ENCODE data around the gene CPNE2. TPM values are rescaled to one million over a fixed set of nuclear protein-coding genes. Genes with fewer than 3 reads are reported as not detected.

The CPNE2 gene
- total and polyA plus RNA-seq, 2 of the 8 experiments (the other 6 are each of a cell fraction or from before 2014, with no cell fraction given), result 10.6 to 39.5 TPM

- no peak overlapping the region for H2AFZ ChIP-seq (ENCODE audit: low read length)
- ChIA-PET POLR2A (ENCODE audit: partially characterized antibody) (no interaction called here), CTCF (ENCODE audit: partially characterized antibody) (interaction anchor here (0.7 to 2.5 kb wide), 4 partner anchors 16 to 1214 kb away, joined by 3 to 11 read pairs (median 6); partner anchors contain the start of gene CPNE2)
- H3K27me3 ChIP-seq (replicated peaks in 1 of 4; ENCODE audit: control insufficient read depth in 3 of 4, extremely low read depth in 1 of 4, insufficient read depth in 3 of 4, low read length in 3 of 4), result no peaks in the 10 kb centered on the region
- no peaks in the 10 kb centered on the region for H3K36me3 ChIP-seq (ENCODE audit: control insufficient read depth in 2 of 4, insufficient read depth in 4 of 4, low read length in 3 of 4)
- no peak overlapping the region for H2AK5ac ChIP-seq (ENCODE audit: low read depth, low read length)
- no peak for DNase-seq (ENCODE audit: low read depth in 1 of 2, low spot score in 2 of 2)
- H3K18ac ChIP-seq (ENCODE audit: extremely low read depth, low read length), result no peak overlapping the region; the same call in none of the 2 replicates
- no peak for FAIRE-seq
- 0 out of 2 replicates have a peak overlapping the region, but pooled peaks have one; percentile 24 for H2BK5ac ChIP-seq (ENCODE audit: low read depth, low read length)
- no peak overlapping the region for H2BK15ac ChIP-seq (ENCODE audit: low read length)
- H3K79me1 ChIP-seq (ENCODE audit: low read depth, low read length), result no peaks in the 10 kb centered on the region
- no peak for TF ChIP-seq CEBPB (IDR thresholded peaks at IDR 0.05; ENCODE audit: low read depth, low read length)
- H3K23me2 ChIP-seq (ENCODE audit: low read depth, low read length), result peaks cover 2% of the 10 kb centered on the region; the same call in 1 of the 2 replicates
- H3K4me3 ChIP-seq (ENCODE audit: extremely low read depth in 1 of 4, insufficient read depth in 2 of 4, low read depth in 3 of 4, low read length in 4 of 4), result no peak overlapping the region
- 0 out of 2 replicates have a peak overlapping the region, but pooled peaks have one; percentile 48 for H2BK20ac ChIP-seq (ENCODE audit: low read length)
- no peaks in the 10 kb centered on the region for H3K9me3 ChIP-seq (ENCODE audit: insufficient read depth in 2 of 2, low read depth in 1 of 2, low read length in 1 of 2)
- no peak overlapping the region for H3K23ac ChIP-seq (ENCODE audit: insufficient read length)
- no peak overlapping the region for H4K91ac ChIP-seq (replicated peaks; ENCODE audit: insufficient read length, low read length)
- H2BK12ac ChIP-seq (ENCODE audit: low read depth, low read length), result peak overlapping the region; percentile 50; the same call in 1 of the 2 replicates
- peak overlapping the region; percentile 20; the same call in 1 of the 2 replicates for H4K8ac ChIP-seq (ENCODE audit: extremely low read depth, insufficient read depth, low read length)
- no peak overlapping the region for H2BK120ac ChIP-seq (replicated peaks; ENCODE audit: low read depth, low read length)
- H3K4me2 ChIP-seq (ENCODE audit: insufficient read depth in 1 of 2, low read depth in 2 of 2, low read length in 2 of 2), result peak overlapping the region in 1 of 2 experiments; percentile 2; a peak in 1 of 4 replicates
- no peak overlapping the region for H3K56ac ChIP-seq (replicated peaks; ENCODE audit: insufficient read length, low read depth, low read length)
- 78% methylated on average over 20 of the region's 25 CpGs; no CpG with 5 or more reads in 1 of the 2 experiments for WGBS, 2 experiments (ENCODE audit: extremely low coverage in 1 of 2, insufficient coverage in 1 of 2, insufficient read length in 1 of 2, insufficient replicate concordance in 2 of 2, low coverage in 1 of 2, low lambda C conversion rate in 2 of 2, missing lambda C conversion rate in 1 of 2)
- peaks cover 0 to 13% (median 4%) of the 10 kb centered on the region in 4 experiments; a peak in 4 of 7 replicates for H3K4me1 ChIP-seq (replicated peaks in 1 of 4; ENCODE audit: control insufficient read depth in 3 of 4, insufficient read depth in 4 of 4, low read length in 3 of 4)
- no peak overlapping the region for H3K4ac ChIP-seq (replicated peaks; ENCODE audit: insufficient read length, low read depth, low read length)
- H3K14ac ChIP-seq (ENCODE audit: insufficient read length), result no peak overlapping the region
- H3K27ac ChIP-seq (ENCODE audit: low read depth, low read length), result no peak overlapping the region
- H4K5ac ChIP-seq (ENCODE audit: insufficient read length, low read depth, low read length), result no peak overlapping the region
- H4K20me1 ChIP-seq (replicated peaks in 1 of 2; ENCODE audit: control insufficient read depth in 1 of 2, insufficient read depth in 2 of 2, low read length in 2 of 2), result peaks cover 0 to 1% of the 10 kb centered on the region in 2 experiments
- H3K79me2 ChIP-seq (ENCODE audit: control insufficient read depth in 1 of 2, insufficient read depth in 2 of 2, low read length in 2 of 2), result no peaks in the 10 kb centered on the region
- H3K9ac ChIP-seq (replicated peaks in 1 of 4; ENCODE audit: extremely low read depth in 1 of 4, low read depth in 3 of 4, low read length in 3 of 4), result peak overlapping the region in 1 of 4 experiments; percentile 30; a peak in 1 of 7 replicates
Measured at GRCh38 chr16:57115514-57116182, 23.3 kb downstream of the CPNE2 start.
